Mesothelial cell of epicardium (in vitro differentiated cells): ENCODE data around the gene MIB2. TPM values are rescaled to one million over a fixed set of nuclear protein-coding genes. Genes with fewer than 3 reads are reported as not detected.

ENCODE experiments used
- DNase-seq, 2 experiments: peaks; one replicate each; pipeline ENCODE4 v3.0.0; 2021; ENCODE audit warnings: low spot score in 2 of 2; ENCODE audit not compliant: unreplicated experiment in 2 of 2
- H3K27ac Mint-ChIP-seq: 2 replicates; pipeline ENCODE4 v1.8.0; 2021; ENCODE audit warnings: mixed read lengths
- H3K27me3 Mint-ChIP-seq: 2 replicates; pipeline ENCODE4 v1.8.0; 2021; ENCODE audit warnings: low read depth, mixed read lengths
- H3K36me3 Mint-ChIP-seq: 2 replicates; pipeline ENCODE4 v1.8.0; 2021; ENCODE audit warnings: mixed read lengths
- H3K4me1 Mint-ChIP-seq: 2 replicates; pipeline ENCODE4 v1.8.0; 2021; ENCODE audit warnings: mixed read lengths
- H3K4me3 Mint-ChIP-seq: 2 replicates; pipeline ENCODE4 v1.8.0; 2021; ENCODE audit warnings: mild to moderate bottlenecking, moderate library complexity, mixed read lengths
- H3K9me3 Mint-ChIP-seq: 2 replicates; pipeline ENCODE4 v1.8.0; 2021; ENCODE audit warnings: mixed read lengths
- CTCF ChIP-seq: fragments of 200-600 bp; sonication (generic); IDR thresholded peaks from one replicate; pipeline ENCODE4 v1.5.0; 2021; ENCODE audit warnings: antibody characterized with exemption; ENCODE audit not compliant: unreplicated experiment
- total RNA-seq: library from RNA; stranded (reverse); gene quantifications from 3 replicates; pipeline ENCODE4 v1.2.1, GENCODE V29; 2021

MIB2 gene
- total RNA-seq, 1 donor from 2014 or later = 117 TPM

- no peak for TF ChIP-seq CTCF
- Mint-ChIP-seq H3K27me3 (peaks cover 60% of the 10 kb centered on the region), H3K27ac (no peak overlapping the region), H3K4me3 (peak overlapping the region; percentile 60), H3K4me1 (peaks cover 7% of the 10 kb centered on the region), H3K36me3 (no peaks in the 10 kb centered on the region), H3K9me3 (no peaks in the 10 kb centered on the region)
- no peak for DNase-seq
Observed at GRCh38 chr1:1600861-1601563, 14.3 kb upstream of the MIB2 start.

- H3K4me3 Mint-ChIP-seq = no peak overlapping the region
- no peak for TF ChIP-seq CTCF
- no peaks in the 10 kb centered on the region for H3K9me3 Mint-ChIP-seq
- H3K4me1 Mint-ChIP-seq = peaks cover 7% of the 10 kb centered on the region
- no peak overlapping the region for H3K27ac Mint-ChIP-seq
- DNase-seq = no peak
- peaks cover 60% of the 10 kb centered on the region for H3K27me3 Mint-ChIP-seq
- H3K36me3 Mint-ChIP-seq = no peaks in the 10 kb centered on the region
Observed at GRCh38 chr1:1601564-1602303, 13.6 kb upstream of the MIB2 start.

- no peak overlapping the region for H3K27ac Mint-ChIP-seq
- H3K4me3 Mint-ChIP-seq = no peak overlapping the region
- H3K9me3 Mint-ChIP-seq = no peaks in the 10 kb centered on the region
- no peaks in the 10 kb centered on the region for H3K36me3 Mint-ChIP-seq
- no peak for TF ChIP-seq CTCF
- DNase-seq = no peak
- H3K27me3 Mint-ChIP-seq = peaks cover 59% of the 10 kb centered on the region
- H3K4me1 Mint-ChIP-seq = peaks cover 7% of the 10 kb centered on the region
Observed at GRCh38 chr1:1602304-1602967, 12.9 kb upstream of the MIB2 start.

- no peak overlapping the region for H3K4me3 Mint-ChIP-seq
- no peaks in the 10 kb centered on the region for H3K9me3 Mint-ChIP-seq
- H3K36me3 Mint-ChIP-seq = no peaks in the 10 kb centered on the region
- H3K27ac Mint-ChIP-seq = no peak overlapping the region
- no peak for DNase-seq
- peaks cover 5% of the 10 kb centered on the region for H3K4me1 Mint-ChIP-seq
- TF ChIP-seq CTCF = no peak
- peaks cover 53% of the 10 kb centered on the region for H3K27me3 Mint-ChIP-seq
Observed at GRCh38 chr1:1602968-1603506, 12.3 kb upstream of the MIB2 start.

- no peak overlapping the region for H3K27ac Mint-ChIP-seq
- no peak for DNase-seq
- no peaks in the 10 kb centered on the region for H3K9me3 Mint-ChIP-seq
- H3K4me3 Mint-ChIP-seq = no peak overlapping the region
- H3K27me3 Mint-ChIP-seq = peaks cover 46% of the 10 kb centered on the region
- H3K36me3 Mint-ChIP-seq = no peaks in the 10 kb centered on the region
- peaks cover 3% of the 10 kb centered on the region for H3K4me1 Mint-ChIP-seq
- TF ChIP-seq CTCF = no peak
Observed at GRCh38 chr1:1603671-1604373, 11.5 kb upstream of the MIB2 start.
